MCF 10A (cell line): Measurements from ENCODE around the gene DEXI. TPM values are rescaled to one million over a fixed set of nuclear protein-coding genes. Genes with fewer than 3 reads are reported as not detected.
A peak's percentile ranks its signal among the peaks of the same experiment; 100 is the strongest.

Source experiments
- BruUV-seq: library from RNA; stranded (reverse); fragments of 400-500 nt; replicated peaks from 2 replicates; lab custom pipeline; 2021; lab: Mats Ljungman, UMichigan
- CTCF ChIA-PET: fragments of 300-600 bp; sonication (Branson Sonifier 250); formaldehyde crosslinking; extraction: SDS; loops from one replicate; lab custom pipeline; 2021; ENCODE audit warnings: antibody characterized with exemption, inconsistent platforms; lab: Yijun Ruan, JAX
- POLR2A ChIA-PET: fragments of 300-600, 350-650 bp; sonication (Branson Sonifier 250); formaldehyde crosslinking; extraction: SDS; loops from one replicate; lab custom pipeline; 2020; ENCODE audit warnings: antibody characterized with exemption, inconsistent platforms; lab: Yijun Ruan, JAX
- DNase-seq: peaks from one replicate; pipeline ENCODE4 v3.0.0-alpha.2; 2018; ENCODE audit not compliant: unreplicated experiment
- H3K27ac Mint-ChIP-seq: one replicate; pipeline ENCODE4 v1.8.0; 2022; ENCODE audit warnings: mild to moderate bottlenecking, low read depth, mixed read lengths; ENCODE audit not compliant: unreplicated experiment
- H3K27me3 Mint-ChIP-seq: one replicate; pipeline ENCODE4 v1.8.0; 2022; ENCODE audit warnings: mixed read lengths; ENCODE audit not compliant: insufficient read depth, unreplicated experiment
- H3K36me3 Mint-ChIP-seq: one replicate; pipeline ENCODE4 v1.8.0; 2022; ENCODE audit warnings: mild to moderate bottlenecking, moderate library complexity, mixed read lengths; ENCODE audit not compliant: insufficient read depth, unreplicated experiment
- H3K4me1 Mint-ChIP-seq: one replicate; pipeline ENCODE4 v1.8.0; 2022; ENCODE audit warnings: mixed read lengths; ENCODE audit not compliant: insufficient read depth, unreplicated experiment
- H3K4me3 Mint-ChIP-seq: one replicate; pipeline ENCODE4 v1.8.0; 2022; ENCODE audit warnings: mild to moderate bottlenecking, moderate library complexity, mixed read lengths; ENCODE audit not compliant: unreplicated experiment
- H3K9me3 Mint-ChIP-seq: one replicate; pipeline ENCODE4 v1.8.0; 2022; ENCODE audit warnings: mixed read lengths; ENCODE audit not compliant: unreplicated experiment
- CTCF ChIP-seq: fragments of 200-600 bp; IDR thresholded peaks from one replicate; pipeline ENCODE4 v1.8.0; 2022; ENCODE audit warnings: antibody characterized with exemption, mild to moderate bottlenecking; ENCODE audit not compliant: unreplicated experiment
- intact Hi-C: fragments of 100-400 bp; cut with micrococcal nuclease; formaldehyde crosslinking; loops from 2 replicates; pipeline ENCODE4 v1.14.1; 2022
- total RNA-seq: library from RNA; stranded (reverse); gene quantifications from 2 replicates; pipeline ENCODE4 v1.2.3, GENCODE V29; 2022

Gene DEXI
- total RNA-seq, 1 experiment from 2014 or later, result 24.1 TPM

GRCh38 chr16:10938796-10939648 lies 3.2 kb downstream of the DEXI start:
- no TSS peak for BruUV-seq
- H3K4me3 Mint-ChIP-seq, result peak overlapping the region; percentile 94
- H3K4me1 Mint-ChIP-seq, result peaks cover 36% of the 10 kb centered on the region
- H3K27me3 Mint-ChIP-seq, result no peaks in the 10 kb centered on the region
- no peak for TF ChIP-seq CTCF
- intact Hi-C loops, result no loop called here
- CTCF ChIA-PET, result interaction anchor here (0.6 to 2.7 kb wide), 3 partner anchors 15 to 1798 kb away, joined by 3 to 9 read pairs (median 5); no protein-coding TSS in a partner anchor
- DNase-seq, result no peak
- no peak overlapping the region for H3K27ac Mint-ChIP-seq
- POLR2A ChIA-PET, result no interaction called here
- H3K36me3 Mint-ChIP-seq, result peaks cover 10% of the 10 kb centered on the region
- no peaks in the 10 kb centered on the region for H3K9me3 Mint-ChIP-seq

GRCh38 chr16:10938321-10938720 lies 3.9 kb downstream of the DEXI start:
- no peak overlapping the region for H3K27ac Mint-ChIP-seq
- intact Hi-C loops, result no loop called here
- no peak overlapping the region for H3K4me3 Mint-ChIP-seq
- H3K36me3 Mint-ChIP-seq, result peaks cover 10% of the 10 kb centered on the region
- ChIA-PET CTCF (interaction anchor here (0.6 to 1.7 kb wide), 2 partner anchors 16 to 1798 kb away, joined by 3 to 5 read pairs; no protein-coding TSS in a partner anchor), POLR2A (no interaction called here)
- H3K27me3 Mint-ChIP-seq, result no peaks in the 10 kb centered on the region
- DNase-seq, result no peak
- no peaks in the 10 kb centered on the region for H3K9me3 Mint-ChIP-seq
- TF ChIP-seq CTCF, result no peak
- BruUV-seq, result no TSS peak
- peaks cover 32% of the 10 kb centered on the region for H3K4me1 Mint-ChIP-seq

GRCh38 chr16:10937068-10937859 lies 5.0 kb downstream of the DEXI start:
- intact Hi-C loops, result no loop called here
- no TSS peak for BruUV-seq
- CTCF ChIA-PET, result interaction anchor here (0.6 to 1.1 kb wide), 4 partner anchors 13 to 1648 kb away, joined by 3 to 4 read pairs (median 3); no protein-coding TSS in a partner anchor
- no peak for DNase-seq
- Mint-ChIP-seq H3K27ac (no peak overlapping the region), H3K4me1 (peaks cover 27% of the 10 kb centered on the region), H3K4me3 (no peak overlapping the region), H3K9me3 (no peaks in the 10 kb centered on the region), H3K27me3 (no peaks in the 10 kb centered on the region), H3K36me3 (peaks cover 13% of the 10 kb centered on the region)
- no peak for TF ChIP-seq CTCF
- POLR2A ChIA-PET, result interaction anchor here (0.6 to 1.3 kb wide), 2 partner anchors 9 to 1917 kb away, joined by 3 read pairs; no protein-coding TSS in a partner anchor
